Gastroesophageal sphincter (tissue), 3 donors: ENCODE data around the gene C1QTNF8.

ENCODE experiments used
- CTCF ChIP-seq, 4 experiments: fragments of 200-600 bp in 2 of 4; fragments of 450-650 bp in 2 of 4; sonication (generic) in 1 of 4; IDR thresholded peaks; one replicate each; pipeline ENCODE4 v1.5.1; 2017 to 2019; ENCODE audit warnings: antibody characterized with exemption in 4 of 4, mild to moderate bottlenecking in 2 of 4, moderate library complexity in 2 of 4
- EP300 ChIP-seq: sonication (generic); formaldehyde crosslinking; IDR thresholded peaks from one replicate; pipeline ENCODE4 v1.6.1; 2017; ENCODE audit warnings: antibody characterized with exemption, mild to moderate bottlenecking
- POLR2A ChIP-seq, 2 donors: fragments of 450-650 bp; IDR thresholded peaks; one replicate each; pipeline ENCODE4 v1.6.1; 2017; ENCODE audit warnings: antibody characterized with exemption in 2 of 2, mild to moderate bottlenecking in 2 of 2, moderate library complexity in 1 of 2
- POLR2AphosphoS5 ChIP-seq: sonication (generic); formaldehyde crosslinking; IDR thresholded peaks from one replicate; pipeline ENCODE4 v1.6.1; 2017; ENCODE audit warnings: antibody characterized with exemption

GRCh38 chr16:1133810-1134520, 37.9 kb upstream of the C1QTNF8 start:
- TF ChIP-seq CTCF (IDR thresholded peaks at IDR 0.05), result no peak
- no peak for TF ChIP-seq POLR2A (IDR thresholded peaks at IDR 0.05)
- no peak for TF ChIP-seq POLR2AphosphoS5
- no peak for TF ChIP-seq EP300
